GM15510 (cell line): ENCODE measurements around the gene SREBF1.

Experiments
- POLR2A ChIP-seq: IDR thresholded peaks from 3 replicates; pipeline ENCODE4 v1.6.1; 2011; ENCODE audit warnings: borderline replicate concordance; ENCODE audit not compliant: insufficient read length; ENCODE audit errors: extremely low read depth

The SREBF1 gene

GRCh38 chr17:17768424-17769088, 68.2 kb downstream of the SREBF1 start:
- no peak for TF ChIP-seq POLR2A

- TF ChIP-seq POLR2A = no peak
Observed at GRCh38 chr17:17767887-17768418, 68.8 kb downstream of the SREBF1 start.

GRCh38 chr17:17767154-17767869, 69.5 kb downstream of the SREBF1 start:
- no peak for TF ChIP-seq POLR2A

GRCh38 chr17:17766744-17767120, 70.1 kb downstream of the SREBF1 start:
- TF ChIP-seq POLR2A = no peak

- peak; percentile 31 for TF ChIP-seq POLR2A
Observed at GRCh38 chr17:17766077-17766743, 70.6 kb downstream of the SREBF1 start.

GRCh38 chr17:17765359-17766076, 71.3 kb downstream of the SREBF1 start:
- TF ChIP-seq POLR2A = no peak

- TF ChIP-seq POLR2A = no peak
Observed at GRCh38 chr17:17763734-17764133, 73.1 kb downstream of the SREBF1 start.

- no peak for TF ChIP-seq POLR2A
Observed at GRCh38 chr17:17763136-17763535, 73.7 kb downstream of the SREBF1 start.

- no peak for TF ChIP-seq POLR2A
Observed at GRCh38 chr17:17762744-17763105, 74.1 kb downstream of the SREBF1 start.
